Measurements from ENCODE around the gene ASTL.

DNA sequence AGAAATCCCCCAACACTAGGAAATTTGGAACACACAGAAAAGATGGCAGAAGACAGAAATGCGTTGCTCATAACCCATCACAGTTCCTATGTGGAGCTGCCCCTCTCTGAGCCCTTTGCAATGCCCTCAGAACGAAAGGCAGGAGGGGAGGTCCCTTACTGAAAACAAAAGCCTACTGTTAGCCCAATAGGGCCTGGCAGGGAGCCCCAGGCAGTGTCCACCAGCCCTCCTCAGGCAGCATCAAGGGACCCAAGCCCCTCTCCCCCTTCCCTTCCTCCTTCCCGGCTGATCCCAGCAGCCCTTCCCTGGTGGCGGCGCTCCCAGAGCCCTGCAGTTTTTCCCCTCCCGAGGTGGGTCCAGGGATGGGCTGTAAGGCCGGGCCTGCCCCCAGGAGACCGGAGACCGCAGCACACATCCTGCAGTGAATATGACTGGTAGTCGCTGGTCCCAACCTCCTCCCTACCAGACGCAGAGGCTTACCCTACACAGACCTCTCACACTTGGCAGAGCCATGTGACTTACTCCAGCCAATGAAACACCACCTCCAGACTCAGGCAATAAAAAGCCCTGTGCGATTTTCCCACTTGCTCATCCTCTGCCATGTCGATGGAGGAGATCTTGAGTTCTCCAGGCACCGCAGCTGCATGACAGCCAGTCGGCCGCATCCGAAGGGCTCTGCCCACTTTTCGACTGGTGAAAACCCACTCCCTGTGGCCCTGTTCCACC is 26.3 kb upstream of the ASTL start:
- TF ChIP-seq, protein P1, sequence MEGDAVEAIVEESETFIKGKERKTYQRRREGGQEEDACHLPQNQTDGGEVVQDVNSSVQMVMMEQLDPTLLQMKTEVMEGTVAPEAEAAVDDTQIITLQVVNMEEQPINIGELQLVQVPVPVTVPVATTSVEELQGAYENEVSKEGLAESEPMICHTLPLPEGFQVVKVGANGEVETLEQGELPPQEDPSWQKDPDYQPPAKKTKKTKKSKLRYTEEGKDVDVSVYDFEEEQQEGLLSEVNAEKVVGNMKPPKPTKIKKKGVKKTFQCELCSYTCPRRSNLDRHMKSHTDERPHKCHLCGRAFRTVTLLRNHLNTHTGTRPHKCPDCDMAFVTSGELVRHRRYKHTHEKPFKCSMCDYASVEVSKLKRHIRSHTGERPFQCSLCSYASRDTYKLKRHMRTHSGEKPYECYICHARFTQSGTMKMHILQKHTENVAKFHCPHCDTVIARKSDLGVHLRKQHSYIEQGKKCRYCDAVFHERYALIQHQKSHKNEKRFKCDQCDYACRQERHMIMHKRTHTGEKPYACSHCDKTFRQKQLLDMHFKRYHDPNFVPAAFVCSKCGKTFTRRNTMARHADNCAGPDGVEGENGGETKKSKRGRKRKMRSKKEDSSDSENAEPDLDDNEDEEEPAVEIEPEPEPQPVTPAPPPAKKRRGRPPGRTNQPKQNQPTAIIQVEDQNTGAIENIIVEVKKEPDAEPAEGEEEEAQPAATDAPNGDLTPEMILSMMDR (IDR thresholded peaks at IDR 0.05; ENCODE audit: extremely low read depth in 1 of 2, insufficient read depth in 1 of 2, low read depth in 1 of 2, low read length in 2 of 2) = no peak
- no peak for TF ChIP-seq POLR2AphosphoS5 (IDR thresholded peaks at IDR 0.05; ENCODE audit: insufficient read depth, low read depth, low read length)
- TF ChIP-seq EZH2 (IDR thresholded peaks at IDR 0.05; ENCODE audit: borderline replicate concordance, low read depth, low read length, severe bottlenecking) = no peak
- TF ChIP-seq POLR2A (IDR thresholded peaks at IDR 0.05; ENCODE audit: low read depth, low read length) = no peak
- TF ChIP-seq, protein P2, sequence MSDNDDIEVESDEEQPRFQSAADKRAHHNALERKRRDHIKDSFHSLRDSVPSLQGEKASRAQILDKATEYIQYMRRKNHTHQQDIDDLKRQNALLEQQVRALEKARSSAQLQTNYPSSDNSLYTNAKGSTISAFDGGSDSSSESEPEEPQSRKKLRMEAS (IDR thresholded peaks at IDR 0.05; ENCODE audit: insufficient read depth, insufficient read length) = no peak
- TF ChIP-seq JUN (IDR thresholded peaks at IDR 0.05; ENCODE audit: borderline replicate concordance, insufficient read depth, insufficient read length, low read depth) = no peak
- no peak for TF ChIP-seq MYC (IDR thresholded peaks at IDR 0.05; ENCODE audit: low read depth, low read length)

Measured in endothelial cell of umbilical vein (primary cell).